ENCODE data around the gene PPP2R5A.
"Not testable (repeated sequence)": the region's sequence is repeated elsewhere in the genome, so short reads cannot be mapped to it uniquely, and the experiment has no call there.

PPP2R5A gene

DNA sequence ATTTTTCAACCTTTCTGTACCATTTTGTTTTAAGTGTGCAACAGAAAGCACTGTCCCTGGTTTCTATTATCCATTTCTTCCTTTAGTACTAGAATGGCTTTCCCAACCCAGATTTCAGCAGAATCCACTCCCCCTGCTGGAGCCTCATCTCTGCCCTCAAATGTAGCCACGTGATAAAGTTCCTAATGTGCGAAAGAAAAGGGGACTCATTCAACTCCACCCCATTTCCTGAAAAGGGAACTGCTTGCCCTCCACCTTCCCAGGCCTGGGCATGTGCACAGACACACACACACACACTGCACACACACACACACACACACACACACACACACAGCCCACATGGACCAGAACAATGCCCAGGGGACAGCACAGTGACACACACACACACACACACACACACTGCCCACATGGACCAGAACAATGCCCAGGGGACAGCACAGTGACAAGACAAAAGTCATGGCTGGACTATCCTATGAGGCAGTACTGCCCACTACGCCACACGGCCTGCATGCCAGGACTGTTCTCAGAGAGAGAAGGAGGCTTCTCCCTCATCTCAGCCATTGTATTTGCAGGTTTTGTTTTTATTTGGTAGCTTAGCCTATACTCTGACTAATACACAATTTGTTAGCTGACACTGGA, 96.3 kb downstream of the PPP2R5A start:
- TF ChIP-seq SPI1 (IDR thresholded peaks at IDR 0.05; ENCODE audit: borderline replicate concordance, low read depth) = no peak
- TF ChIP-seq, protein P1, sequence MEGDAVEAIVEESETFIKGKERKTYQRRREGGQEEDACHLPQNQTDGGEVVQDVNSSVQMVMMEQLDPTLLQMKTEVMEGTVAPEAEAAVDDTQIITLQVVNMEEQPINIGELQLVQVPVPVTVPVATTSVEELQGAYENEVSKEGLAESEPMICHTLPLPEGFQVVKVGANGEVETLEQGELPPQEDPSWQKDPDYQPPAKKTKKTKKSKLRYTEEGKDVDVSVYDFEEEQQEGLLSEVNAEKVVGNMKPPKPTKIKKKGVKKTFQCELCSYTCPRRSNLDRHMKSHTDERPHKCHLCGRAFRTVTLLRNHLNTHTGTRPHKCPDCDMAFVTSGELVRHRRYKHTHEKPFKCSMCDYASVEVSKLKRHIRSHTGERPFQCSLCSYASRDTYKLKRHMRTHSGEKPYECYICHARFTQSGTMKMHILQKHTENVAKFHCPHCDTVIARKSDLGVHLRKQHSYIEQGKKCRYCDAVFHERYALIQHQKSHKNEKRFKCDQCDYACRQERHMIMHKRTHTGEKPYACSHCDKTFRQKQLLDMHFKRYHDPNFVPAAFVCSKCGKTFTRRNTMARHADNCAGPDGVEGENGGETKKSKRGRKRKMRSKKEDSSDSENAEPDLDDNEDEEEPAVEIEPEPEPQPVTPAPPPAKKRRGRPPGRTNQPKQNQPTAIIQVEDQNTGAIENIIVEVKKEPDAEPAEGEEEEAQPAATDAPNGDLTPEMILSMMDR (IDR thresholded peaks at IDR 0.05; ENCODE audit: insufficient read depth, low read length) = no peak
- TF ChIP-seq, protein P2, sequence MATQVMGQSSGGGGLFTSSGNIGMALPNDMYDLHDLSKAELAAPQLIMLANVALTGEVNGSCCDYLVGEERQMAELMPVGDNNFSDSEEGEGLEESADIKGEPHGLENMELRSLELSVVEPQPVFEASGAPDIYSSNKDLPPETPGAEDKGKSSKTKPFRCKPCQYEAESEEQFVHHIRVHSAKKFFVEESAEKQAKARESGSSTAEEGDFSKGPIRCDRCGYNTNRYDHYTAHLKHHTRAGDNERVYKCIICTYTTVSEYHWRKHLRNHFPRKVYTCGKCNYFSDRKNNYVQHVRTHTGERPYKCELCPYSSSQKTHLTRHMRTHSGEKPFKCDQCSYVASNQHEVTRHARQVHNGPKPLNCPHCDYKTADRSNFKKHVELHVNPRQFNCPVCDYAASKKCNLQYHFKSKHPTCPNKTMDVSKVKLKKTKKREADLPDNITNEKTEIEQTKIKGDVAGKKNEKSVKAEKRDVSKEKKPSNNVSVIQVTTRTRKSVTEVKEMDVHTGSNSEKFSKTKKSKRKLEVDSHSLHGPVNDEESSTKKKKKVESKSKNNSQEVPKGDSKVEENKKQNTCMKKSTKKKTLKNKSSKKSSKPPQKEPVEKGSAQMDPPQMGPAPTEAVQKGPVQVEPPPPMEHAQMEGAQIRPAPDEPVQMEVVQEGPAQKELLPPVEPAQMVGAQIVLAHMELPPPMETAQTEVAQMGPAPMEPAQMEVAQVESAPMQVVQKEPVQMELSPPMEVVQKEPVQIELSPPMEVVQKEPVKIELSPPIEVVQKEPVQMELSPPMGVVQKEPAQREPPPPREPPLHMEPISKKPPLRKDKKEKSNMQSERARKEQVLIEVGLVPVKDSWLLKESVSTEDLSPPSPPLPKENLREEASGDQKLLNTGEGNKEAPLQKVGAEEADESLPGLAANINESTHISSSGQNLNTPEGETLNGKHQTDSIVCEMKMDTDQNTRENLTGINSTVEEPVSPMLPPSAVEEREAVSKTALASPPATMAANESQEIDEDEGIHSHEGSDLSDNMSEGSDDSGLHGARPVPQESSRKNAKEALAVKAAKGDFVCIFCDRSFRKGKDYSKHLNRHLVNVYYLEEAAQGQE (IDR thresholded peaks at IDR 0.05; ENCODE audit: insufficient replicate concordance, low read depth) = no peak
- TF ChIP-seq POLR2AphosphoS5 (IDR thresholded peaks at IDR 0.05; ENCODE audit: low read depth) = no peak
- TF ChIP-seq GABPA (IDR thresholded peaks at IDR 0.05; ENCODE audit: low read depth) = no peak
- Histone ChIP-seq H3K27ac (replicated peaks) (no peak overlapping the region), H3K27me3 (ENCODE audit: insufficient read depth, poor library complexity, severe bottlenecking) (no peaks in the 10 kb centered on the region), H3K4me3 (replicated peaks; ENCODE audit: insufficient read depth, low read length) (no peak overlapping the region)
- DNase-seq (ENCODE audit: low read depth in 1 of 2, low spot score in 1 of 2) = no peak

DNA sequence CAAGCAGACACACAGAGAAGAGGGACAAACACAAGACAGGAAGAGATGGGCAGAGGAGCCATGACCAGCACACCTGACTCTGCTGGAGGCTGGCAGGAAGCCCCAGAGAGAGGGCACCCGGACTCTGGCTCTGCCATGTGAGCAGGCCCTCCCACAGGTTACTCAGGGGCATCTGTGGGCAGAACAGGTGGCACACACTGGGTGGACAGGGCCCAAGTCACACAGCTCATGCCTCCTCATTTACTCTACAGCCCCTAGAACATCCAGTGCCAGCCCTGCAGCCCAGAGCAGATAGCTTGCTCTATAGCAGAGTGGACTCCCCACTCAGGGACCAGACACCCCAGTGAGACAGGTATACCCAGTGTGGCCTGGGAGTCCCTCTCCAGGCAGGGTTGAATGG, 100.8 kb downstream of the PPP2R5A start:
- Histone ChIP-seq H3K27ac (replicated peaks) (no peak overlapping the region), H3K4me3 (replicated peaks; ENCODE audit: insufficient read depth, low read length) (no peak overlapping the region), H3K27me3 (ENCODE audit: insufficient read depth, poor library complexity, severe bottlenecking) (no peaks in the 10 kb centered on the region)
- no peak for DNase-seq (ENCODE audit: low read depth in 1 of 2, low spot score in 1 of 2)
- TF ChIP-seq GABPA (IDR thresholded peaks at IDR 0.05; ENCODE audit: low read depth) (no peak), SPI1 (IDR thresholded peaks at IDR 0.05; ENCODE audit: borderline replicate concordance, low read depth) (no peak), POLR2AphosphoS5 (IDR thresholded peaks at IDR 0.05; ENCODE audit: low read depth) (no peak)
- TF ChIP-seq, protein P1 (IDR thresholded peaks at IDR 0.05; ENCODE audit: insufficient read depth, low read length) = no peak
- TF ChIP-seq, protein P2 (IDR thresholded peaks at IDR 0.05; ENCODE audit: insufficient replicate concordance, low read depth) = no peak

DNA sequence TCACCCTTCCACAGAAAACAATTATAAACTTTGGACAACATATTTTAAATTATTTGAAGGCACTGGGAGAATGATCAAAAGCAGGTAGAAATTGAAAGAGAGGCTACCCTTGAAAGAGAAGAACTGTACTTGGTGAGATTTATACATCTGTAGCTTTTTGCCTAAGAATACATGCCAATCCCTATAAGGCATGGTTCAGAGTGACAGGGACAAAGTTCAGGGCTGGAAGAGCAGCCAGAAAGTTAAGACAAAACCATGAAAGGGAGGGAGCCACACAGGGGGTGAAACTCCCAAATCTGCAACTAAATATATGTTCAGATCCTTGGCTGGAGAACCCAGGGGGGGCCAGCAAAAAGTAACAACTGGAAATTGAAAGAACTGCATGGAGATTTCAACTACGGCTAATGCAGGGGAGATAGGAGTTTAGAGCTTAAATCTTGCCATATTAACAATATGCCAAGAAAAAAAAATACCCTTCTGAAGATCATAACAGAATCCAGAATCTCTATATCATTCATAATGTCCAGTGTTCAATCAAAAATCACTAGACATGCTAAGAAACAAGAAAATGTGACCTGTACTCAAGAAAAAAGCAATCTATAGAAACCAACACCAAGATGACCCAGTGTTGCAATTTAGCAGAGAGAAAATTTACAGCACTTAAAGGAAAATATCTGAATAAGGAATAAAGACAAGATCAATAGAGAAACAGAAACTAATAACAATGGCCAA, 103.9 kb downstream of the PPP2R5A start:
- H3K27ac ChIP-seq (replicated peaks) = no peak overlapping the region
- no peak for DNase-seq (ENCODE audit: low read depth in 1 of 2, low spot score in 1 of 2)
- H3K27me3 ChIP-seq (ENCODE audit: insufficient read depth, poor library complexity, severe bottlenecking) = no peaks in the 10 kb centered on the region
- no peak overlapping the region for H3K4me3 ChIP-seq (replicated peaks; ENCODE audit: insufficient read depth, low read length)
- TF ChIP-seq, protein P1 (IDR thresholded peaks at IDR 0.05; ENCODE audit: insufficient read depth, low read length) = no peak
- no peak for TF ChIP-seq POLR2AphosphoS5 (IDR thresholded peaks at IDR 0.05; ENCODE audit: low read depth)
- TF ChIP-seq SPI1 (IDR thresholded peaks at IDR 0.05; ENCODE audit: borderline replicate concordance, low read depth) = no peak
- TF ChIP-seq, protein P2 (IDR thresholded peaks at IDR 0.05; ENCODE audit: insufficient replicate concordance, low read depth) = no peak
- TF ChIP-seq GABPA (IDR thresholded peaks at IDR 0.05; ENCODE audit: low read depth) = no peak

DNA sequence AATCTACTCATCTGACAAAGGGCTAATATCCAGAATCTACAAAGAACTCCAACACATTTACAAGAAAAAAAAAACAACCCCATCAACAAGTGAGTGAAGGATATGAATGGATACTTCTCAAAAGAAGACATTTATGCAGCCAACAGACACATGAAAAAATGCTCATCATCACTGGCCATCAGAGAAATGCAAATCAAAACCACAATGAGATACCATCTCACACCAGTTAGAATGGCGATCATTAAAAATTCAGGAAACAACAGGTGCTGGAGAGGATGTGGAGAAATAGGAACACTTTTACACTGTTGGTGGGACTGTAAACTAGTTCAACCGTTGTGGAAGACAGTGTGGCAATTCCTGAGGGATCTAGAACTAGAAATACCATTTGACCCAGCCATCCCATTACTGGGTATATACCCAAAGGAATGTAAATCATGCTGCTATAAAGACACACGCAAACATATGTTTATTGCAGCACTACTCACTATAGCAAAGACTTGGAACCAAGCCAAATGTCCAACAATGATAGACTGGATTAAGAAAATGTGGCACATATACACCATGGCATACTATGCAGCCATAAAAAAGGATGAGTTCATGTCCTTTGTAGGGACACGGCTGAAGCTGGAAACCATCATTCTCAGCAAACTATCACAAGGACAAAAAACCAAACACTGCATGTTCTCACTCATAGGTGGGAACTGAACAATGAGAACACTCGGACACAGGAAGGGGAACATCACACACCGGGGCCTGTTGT, 110.6 kb downstream of the PPP2R5A start:
- not testable (repeated sequence) for H3K27ac ChIP-seq (replicated peaks); H3K4me3 ChIP-seq (replicated peaks; ENCODE audit: insufficient read depth, low read length); H3K27me3 ChIP-seq (ENCODE audit: insufficient read depth, poor library complexity, severe bottlenecking); DNase-seq (ENCODE audit: low read depth in 1 of 2, low spot score in 1 of 2)

Data from HL-60 (cell line).